GM19463 (cell line): ENCODE measurements around the gene BCL2L1.
A peak's percentile ranks its signal among the peaks of the same experiment; 100 is the strongest.
"Not testable (repeated sequence)": the region's sequence is repeated elsewhere in the genome, so short reads cannot be mapped to it uniquely, and the experiment has no call there.

Source experiments
- ATAC-seq: cut with Tn5 transposase; IDR thresholded peaks from one replicate; pipeline ENCODE4 v1.9.1; 2021; ENCODE audit warnings: mild to moderate bottlenecking, moderate library complexity; ENCODE audit not compliant: unreplicated experiment

BCL2L1 gene

DNA sequence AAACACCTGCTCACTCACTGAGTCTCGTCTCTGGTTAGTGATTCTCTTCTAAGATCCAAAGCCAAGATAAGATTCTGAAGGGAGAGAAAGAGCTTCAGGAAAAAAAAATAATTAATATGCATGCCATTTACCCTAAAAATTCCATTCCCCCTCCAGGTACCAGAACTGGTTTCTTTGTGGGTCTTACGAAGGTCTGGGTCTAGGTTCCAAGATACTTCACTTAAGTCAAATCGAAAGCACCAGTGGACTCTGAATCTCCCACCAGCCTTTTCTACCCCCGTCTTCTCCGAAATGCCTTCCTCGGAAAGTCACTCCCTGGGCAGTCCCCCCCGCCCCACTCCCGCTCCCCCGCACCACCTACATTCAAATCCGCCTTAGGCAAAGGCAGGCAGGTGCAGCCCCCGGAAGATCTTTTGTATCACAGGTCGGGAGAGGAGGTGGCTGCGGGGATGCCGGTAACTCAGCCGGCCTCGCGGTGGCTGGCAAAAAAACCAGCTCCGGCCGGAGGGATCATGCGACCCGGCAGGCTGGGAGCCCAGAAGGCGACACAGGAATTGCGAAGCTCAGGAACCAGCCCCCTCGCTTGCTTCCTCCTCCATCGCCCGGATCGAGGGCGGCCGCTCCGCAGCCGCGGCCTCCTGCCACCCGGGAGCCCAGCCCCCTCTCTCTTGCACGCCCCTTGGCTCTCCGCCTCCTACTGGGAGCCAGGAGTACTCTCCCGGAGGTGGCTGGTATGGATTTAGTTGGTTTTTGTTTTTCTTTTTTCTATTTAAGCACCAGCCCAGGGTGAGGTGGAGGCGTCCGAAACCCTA is at the start of gene BCL2L1:
Gene BCL2L1 (minus strand): TSS at position 612 of the 812 bp plus-strand sequence. CDS start 650 bp downstream, outside the sequence.
- ATAC-seq = peak; percentile 19

DNA sequence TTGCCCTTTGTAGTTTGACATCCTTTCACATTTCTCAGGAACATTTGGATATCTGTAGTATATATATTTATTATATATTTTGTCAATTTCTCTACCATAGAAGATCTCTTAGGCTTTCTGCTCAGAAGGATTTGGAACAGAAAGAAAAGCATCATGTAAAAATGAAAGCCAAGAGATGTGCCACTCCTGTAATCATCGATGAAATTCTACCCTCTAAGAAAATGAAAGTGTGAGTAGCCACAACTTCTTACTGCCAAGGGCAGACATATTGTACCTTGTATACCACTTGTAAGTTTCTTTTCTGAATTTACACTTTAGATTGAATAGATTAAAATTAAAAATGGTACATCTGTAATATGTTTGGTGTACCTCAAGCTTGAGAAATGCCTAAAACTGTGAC is 47.6 kb upstream of the BCL2L1 start:
- no peak for ATAC-seq

DNA sequence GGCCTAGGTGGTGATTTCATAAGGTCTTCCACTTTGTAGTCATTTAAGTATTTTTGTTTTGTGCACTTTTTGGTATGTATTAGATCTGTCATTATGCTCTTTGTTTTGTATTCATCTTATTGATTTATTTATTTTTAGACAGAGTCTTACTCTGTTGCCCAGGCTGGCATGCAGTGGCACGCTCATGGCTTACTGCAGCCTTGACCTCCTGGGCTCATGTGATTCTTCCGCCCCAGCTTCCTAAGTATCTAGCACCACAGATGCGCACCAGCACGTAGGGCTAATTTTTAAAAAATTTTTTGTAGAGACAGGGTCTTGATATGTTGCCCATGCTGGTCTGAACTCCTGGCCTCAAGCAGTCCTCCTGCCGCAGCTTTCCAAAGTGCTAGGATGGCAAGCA is 47.0 kb upstream of the BCL2L1 start:
- no peak for ATAC-seq

DNA sequence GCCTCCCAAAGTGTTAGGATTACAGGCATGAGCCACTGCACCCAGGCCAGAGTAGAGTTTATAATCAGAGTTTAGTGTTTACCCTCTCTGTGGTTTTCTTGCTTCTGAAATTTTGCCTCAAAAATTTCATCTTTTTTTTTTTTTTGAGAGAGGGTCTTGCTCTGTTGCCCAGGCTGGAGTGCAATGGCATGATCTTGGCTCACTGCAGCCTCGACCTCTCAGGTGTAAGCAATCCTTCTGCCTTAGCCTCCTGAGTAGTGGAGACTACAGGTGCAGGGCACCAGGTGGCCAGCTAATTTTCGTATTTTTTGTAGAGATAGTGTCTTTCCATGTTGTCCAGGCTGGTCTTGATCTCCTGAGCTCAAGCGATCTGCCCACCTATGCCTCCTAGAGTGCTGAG is 45.1 kb upstream of the BCL2L1 start:
- ATAC-seq = no peak

DNA sequence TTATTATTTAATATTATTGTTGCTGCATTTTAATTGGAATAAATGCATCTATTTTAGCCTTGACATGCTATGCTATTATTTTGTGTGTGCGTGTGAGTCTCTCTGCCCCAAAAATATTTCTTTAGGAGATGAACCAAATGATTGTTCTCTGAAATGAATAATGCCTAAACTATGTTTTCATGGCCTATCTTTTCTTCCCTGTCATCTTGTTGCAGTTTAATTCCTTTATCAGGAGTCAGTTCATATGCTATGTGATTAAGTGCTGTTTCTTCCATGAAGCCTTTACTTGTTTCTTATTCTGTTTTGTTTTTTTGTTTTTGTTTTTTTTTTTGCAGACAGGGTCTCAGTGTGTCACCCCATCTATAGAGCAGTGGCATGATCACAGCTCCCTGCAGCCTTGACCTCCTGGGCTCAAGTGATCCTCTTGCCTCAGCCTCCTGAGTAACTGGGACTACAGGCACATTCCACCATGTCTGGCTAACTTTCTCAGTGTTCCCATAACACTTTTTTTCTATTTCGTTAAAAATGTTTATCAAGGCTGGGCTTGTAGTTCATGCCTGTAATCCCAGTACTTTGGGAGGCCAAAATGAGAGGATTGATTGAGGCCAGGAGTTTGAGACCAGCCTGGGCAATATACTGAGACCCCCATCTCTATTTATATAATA is 42.1 kb upstream of the BCL2L1 start:
- ATAC-seq = no peak

DNA sequence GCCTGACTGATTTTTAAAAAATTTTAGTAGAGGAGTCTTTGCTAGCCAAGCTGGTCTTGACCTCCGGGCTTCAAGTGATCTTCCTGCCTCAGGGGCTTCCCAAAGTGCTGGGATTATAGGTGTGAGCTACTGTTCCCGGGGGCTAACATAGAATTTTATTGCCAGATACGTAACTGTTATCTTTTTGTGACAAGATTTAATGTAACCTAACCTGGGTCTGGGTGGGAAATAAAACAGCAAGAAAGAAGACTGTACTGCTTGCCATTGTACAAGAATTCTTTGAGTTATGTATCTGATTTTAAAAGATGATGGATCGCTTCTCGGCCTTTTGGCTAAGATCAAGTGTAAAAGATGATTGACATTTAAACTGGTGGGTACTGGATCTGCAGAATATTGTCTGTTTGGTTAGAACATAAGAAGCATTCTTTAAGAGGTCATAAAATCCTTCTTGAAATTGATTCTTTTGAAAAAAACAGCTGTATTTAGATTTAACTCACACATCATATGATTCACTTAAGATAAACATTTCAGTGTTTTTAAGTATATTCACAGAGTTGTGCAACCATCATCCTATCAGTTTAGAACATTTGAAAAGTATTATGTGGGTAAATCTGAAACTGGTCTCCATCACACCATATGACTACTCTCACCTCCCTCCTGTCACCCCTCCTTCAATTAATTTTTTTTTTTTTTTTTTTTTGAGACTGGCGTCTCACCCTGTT is 38.0 kb upstream of the BCL2L1 start:
- no peak for ATAC-seq

DNA sequence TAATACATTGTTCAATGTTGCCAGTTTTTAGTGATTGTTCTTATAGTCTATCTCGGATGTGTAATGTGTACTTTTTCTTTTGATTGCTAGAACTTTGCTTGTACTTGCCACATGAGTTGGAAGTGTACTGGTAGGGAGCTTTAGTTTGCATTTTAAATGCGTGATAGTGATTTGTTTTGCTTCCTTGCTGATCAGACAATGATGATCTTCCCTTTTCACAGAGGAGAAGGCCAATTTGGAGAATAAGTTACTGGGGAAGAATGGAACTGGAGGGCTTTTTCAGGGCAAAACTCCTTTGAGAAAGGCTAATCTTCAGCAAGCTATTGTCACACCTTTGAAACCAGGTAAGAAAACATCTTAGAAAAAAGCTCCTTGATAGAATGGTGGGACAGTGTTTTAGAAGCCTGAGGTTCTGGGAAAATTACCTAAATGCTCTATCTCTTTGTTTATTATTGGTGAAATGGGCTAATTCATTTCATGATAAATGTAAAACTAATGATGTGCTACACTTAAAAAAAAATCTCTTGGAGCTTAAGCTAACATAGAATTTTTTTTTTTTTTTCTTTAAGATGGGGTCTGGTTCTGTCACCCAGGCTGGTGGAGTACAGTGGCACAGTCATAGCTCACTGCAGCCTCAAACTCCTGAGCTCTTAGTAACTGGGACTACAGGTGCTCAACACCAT is 37.3 kb upstream of the BCL2L1 start:
- ATAC-seq = no peak

DNA sequence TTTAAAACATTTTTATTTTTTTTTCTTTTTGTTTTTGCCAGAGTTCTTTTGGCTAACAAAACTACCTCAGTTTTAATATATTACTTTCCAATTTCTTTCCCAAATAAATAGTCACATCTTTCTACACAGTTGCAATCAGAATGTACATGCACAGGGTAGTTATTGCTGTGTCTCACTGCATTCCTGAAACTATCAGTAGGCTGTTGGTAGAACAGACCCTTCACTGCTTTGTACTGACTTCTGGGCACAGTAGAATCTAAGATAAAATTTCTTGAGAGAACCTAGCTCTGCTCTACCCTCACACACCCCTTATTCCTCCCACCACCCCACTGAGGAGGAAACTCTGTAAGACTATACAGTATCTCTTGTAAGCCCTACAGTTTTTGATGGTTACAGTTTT is 36.3 kb upstream of the BCL2L1 start:
- ATAC-seq = no peak

- ATAC-seq = no peak
These were observed 35.9 kb upstream of the BCL2L1 start for GRCh38 chr20:31758521-31758920.

- no peak for ATAC-seq
These were observed 34.6 kb upstream of the BCL2L1 start for GRCh38 chr20:31757254-31757653.

- ATAC-seq = no peak
These were observed 28.5 kb upstream of the BCL2L1 start for GRCh38 chr20:31751126-31751525.

- ATAC-seq = no peak
These were observed 26.6 kb upstream of the BCL2L1 start for GRCh38 chr20:31749223-31749622.

DNA sequence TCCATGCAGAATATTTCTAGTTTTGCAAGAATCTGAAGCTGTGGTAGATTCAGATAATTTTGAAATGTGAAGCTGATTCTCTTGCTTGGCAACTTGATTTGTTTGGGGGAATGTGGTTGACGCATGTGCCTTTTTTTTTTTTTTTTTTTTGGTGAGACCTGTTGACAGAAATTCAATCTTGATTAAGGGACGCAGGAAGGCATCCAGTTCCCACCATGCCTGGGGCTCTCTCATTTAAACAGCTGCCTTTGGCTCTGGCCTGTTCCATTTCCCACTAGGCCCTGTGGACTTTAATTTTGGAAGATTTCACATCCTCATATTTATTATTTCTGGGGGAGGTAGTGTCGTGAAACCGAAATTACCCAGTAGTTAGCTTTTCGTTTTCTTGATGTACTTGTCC is 25.0 kb upstream of the BCL2L1 start:
- no peak for ATAC-seq

- ATAC-seq = not testable (repeated sequence)
These were observed 24.4 kb upstream of the BCL2L1 start for GRCh38 chr20:31747028-31747427.

DNA sequence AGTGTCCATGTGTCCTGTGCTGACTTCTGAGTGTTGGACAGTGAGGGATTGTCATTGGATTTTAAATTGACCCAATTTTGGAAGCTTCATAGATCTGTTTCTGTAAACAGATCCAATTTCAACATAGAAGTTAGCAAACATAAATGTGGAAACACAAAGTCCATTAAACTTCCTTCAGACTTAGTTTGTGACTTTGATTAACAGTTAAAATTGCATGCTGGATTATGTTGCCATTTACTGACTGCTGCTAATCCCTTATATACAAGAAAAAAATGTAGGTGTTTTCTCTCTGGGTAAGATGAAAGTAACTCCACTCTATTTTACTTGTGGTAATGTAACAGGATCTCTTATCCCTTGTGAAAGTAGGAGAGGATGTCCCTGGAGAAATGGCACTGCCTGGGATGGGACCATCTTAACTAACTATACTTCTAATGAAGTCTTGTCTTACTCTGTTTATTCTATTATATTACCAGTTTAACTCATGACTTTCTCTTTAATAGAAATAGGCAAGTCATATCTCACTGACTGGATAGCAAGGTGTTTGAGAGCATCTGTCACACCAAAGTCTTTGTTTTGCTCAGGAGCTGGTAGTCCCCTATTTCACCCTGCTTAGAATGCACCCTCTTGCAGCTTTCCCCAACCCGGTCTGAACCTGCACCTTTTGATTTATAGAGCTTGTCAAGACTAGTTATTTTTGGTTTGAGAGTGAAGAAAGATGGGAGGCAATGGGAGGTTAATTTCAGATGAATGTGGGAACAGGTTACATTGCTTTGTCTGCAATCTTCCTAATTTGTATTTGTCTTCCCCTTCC is 23.6 kb upstream of the BCL2L1 start:
- no peak for ATAC-seq

- no peak for ATAC-seq
These were observed 18.1 kb upstream of the BCL2L1 start for GRCh38 chr20:31740656-31741323.

- no peak for ATAC-seq
These were observed 17.5 kb upstream of the BCL2L1 start for GRCh38 chr20:31740208-31740607.

- no peak for ATAC-seq
These were observed 16.9 kb upstream of the BCL2L1 start for GRCh38 chr20:31739550-31739977.

DNA sequence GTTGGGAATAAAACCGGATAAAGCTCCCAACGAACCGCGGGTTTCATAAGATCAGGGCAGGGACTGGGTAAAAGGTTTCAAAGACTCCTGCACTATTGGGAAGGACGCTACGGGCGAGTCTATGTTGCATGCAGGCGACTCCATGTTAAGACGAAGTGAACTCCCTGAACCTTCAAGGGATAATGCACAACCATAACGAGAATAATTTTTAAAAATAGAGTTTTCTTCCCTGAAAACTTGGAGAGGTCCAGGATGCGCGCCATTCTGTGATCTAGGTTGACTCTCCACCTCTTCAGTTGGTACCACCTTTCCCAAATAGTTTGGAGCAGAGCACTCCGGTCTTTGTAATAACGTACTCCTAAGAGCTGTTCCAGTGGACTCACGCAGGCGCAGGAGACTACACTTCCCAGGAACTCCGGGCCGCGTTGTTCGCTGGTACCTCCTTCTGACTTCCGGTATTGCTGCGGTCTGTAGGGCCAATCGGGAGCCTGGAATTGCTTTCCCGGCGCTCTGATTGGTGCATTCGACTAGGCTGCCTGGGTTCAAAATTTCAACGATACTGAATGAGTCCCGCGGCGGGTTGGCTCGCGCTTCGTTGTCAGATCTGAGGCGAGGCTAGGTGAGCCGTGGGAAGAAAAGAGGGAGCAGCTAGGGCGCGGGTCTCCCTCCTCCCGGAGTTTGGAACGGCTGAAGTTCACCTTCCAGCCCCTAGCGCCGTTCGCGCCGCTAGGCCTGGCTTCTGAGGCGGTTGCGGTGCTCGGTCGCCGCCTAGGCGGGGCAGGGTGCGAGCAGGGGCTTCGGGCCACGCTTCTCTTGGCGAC is 16.3 kb upstream of the BCL2L1 start, which contains the start of gene TPX2:
Gene TPX2 (plus strand): TSS at position 562 of the 821 bp plus-strand sequence. CDS start 18,187 bp downstream, outside the sequence.
- ATAC-seq = peak; percentile 97
